ENCODE results near the gene MMP19.

Gene MMP19

GRCh38 chr12:55829967-55830600 lies 12.7 kb downstream of the MMP19 start:
- TF ChIP-seq CTCF (IDR thresholded peaks at IDR 0.05; ENCODE audit: low read depth, low read length), result no peak
- H3K4me3 ChIP-seq (ENCODE audit: low read depth, low read length), result peak overlapping the region; percentile 86

- H3K4me3 ChIP-seq (ENCODE audit: low read depth, low read length), result peak overlapping the region; percentile 86
- TF ChIP-seq CTCF (IDR thresholded peaks at IDR 0.05; ENCODE audit: low read depth, low read length), result no peak
Observed at GRCh38 chr12:55828357-55828756, 14.4 kb downstream of the MMP19 start.

GRCh38 chr12:55827806-55828205 lies 14.9 kb downstream of the MMP19 start:
- H3K4me3 ChIP-seq (ENCODE audit: low read depth, low read length), result no peak overlapping the region
- no peak for TF ChIP-seq CTCF (IDR thresholded peaks at IDR 0.05; ENCODE audit: low read depth, low read length)

GRCh38 chr12:55824726-55825125 lies 18.0 kb downstream of the MMP19 start:
- H3K4me3 ChIP-seq (ENCODE audit: low read depth, low read length), result no peak overlapping the region
- no peak for TF ChIP-seq CTCF (IDR thresholded peaks at IDR 0.05; ENCODE audit: low read depth, low read length)

GRCh38 chr12:55823419-55823818 lies 19.3 kb downstream of the MMP19 start:
- no peak for TF ChIP-seq CTCF (IDR thresholded peaks at IDR 0.05; ENCODE audit: low read depth, low read length)
- no peak overlapping the region for H3K4me3 ChIP-seq (ENCODE audit: low read depth, low read length)

GRCh38 chr12:55822228-55822627 lies 20.5 kb downstream of the MMP19 start:
- H3K4me3 ChIP-seq (ENCODE audit: low read depth, low read length), result no peak overlapping the region
- no peak for TF ChIP-seq CTCF (IDR thresholded peaks at IDR 0.05; ENCODE audit: low read depth, low read length)

GRCh38 chr12:55820679-55821078 lies 22.1 kb downstream of the MMP19 start:
- TF ChIP-seq CTCF (IDR thresholded peaks at IDR 0.05; ENCODE audit: low read depth, low read length), result no peak; the same call in 1 of the 2 replicates

More at GRCh38 chr12:55820679-55821078, 22.1 kb downstream of the MMP19 start:
- H3K4me3 ChIP-seq (ENCODE audit: low read depth, low read length), result no peak overlapping the region
